Upper lobe of left lung (tissue), 4 donors: ENCODE results near the gene SSBP3.

Experiments
- CTCF ChIP-seq, 6 experiments: fragments of 450-650 bp in 4 of 6; fragments of 200-600 bp in 2 of 6; sonication (generic) in 2 of 6; IDR thresholded peaks; one replicate each; pipeline ENCODE4 v1.5.1; 2016 to 2019; ENCODE audit warnings: antibody characterized with exemption in 6 of 6
- EP300 ChIP-seq, 4 donors: sonication (generic); formaldehyde crosslinking; IDR thresholded peaks; one replicate each; pipeline ENCODE4 v1.5.1; 2017; ENCODE audit warnings: antibody characterized with exemption in 4 of 4, control low read depth in 2 of 4
- POLR2A ChIP-seq, 4 donors: fragments of 450-650 bp; IDR thresholded peaks; one replicate each; pipeline ENCODE4 v1.5.1; 2016 to 2017; ENCODE audit warnings: antibody characterized with exemption in 4 of 4, mild to moderate bottlenecking in 2 of 4
- POLR2AphosphoS5 ChIP-seq, 2 donors: sonication (generic); formaldehyde crosslinking; IDR thresholded peaks; one replicate each; pipeline ENCODE4 v1.5.1; 2017; ENCODE audit warnings: antibody characterized with exemption in 2 of 2

GRCh38 chr1:54408147-54409066 is 2.2 kb upstream of the SSBP3 start:
- TF ChIP-seq CTCF (IDR thresholded peaks at IDR 0.05) (no peak), EP300 (IDR thresholded peaks at IDR 0.05) (no peak), POLR2A (IDR thresholded peaks at IDR 0.05) (no peak), POLR2AphosphoS5 (IDR thresholded peaks at IDR 0.05) (no peak)
